Suprapubic skin (tissue), 4 donors: ENCODE measurements around the gene TMEM214. TPM values are rescaled to one million over a fixed set of nuclear protein-coding genes. Genes with fewer than 3 reads are reported as not detected.

Experiments
- DNase-seq, 2 donors: peaks; one replicate each; pipeline ENCODE4 v3.0.0-alpha.2; 2019; ENCODE audit warnings: low spot score in 2 of 2
- H3K27ac ChIP-seq: fragments of 200-600 bp; sonication (generic); one replicate; pipeline ENCODE4 v1.5.1; 2019
- H3K27me3 ChIP-seq: fragments of 200-600 bp; sonication (generic); one replicate; pipeline ENCODE4 v1.5.1; 2019
- H3K36me3 ChIP-seq: fragments of 200-600 bp; sonication (generic); one replicate; pipeline ENCODE4 v1.5.1; 2019
- H3K4me1 ChIP-seq: fragments of 200-600 bp; sonication (generic); one replicate; pipeline ENCODE4 v1.5.1; 2019
- H3K4me3 ChIP-seq: fragments of 200-600 bp; sonication (generic); one replicate; pipeline ENCODE4 v1.5.1; 2019; ENCODE audit warnings: mild to moderate bottlenecking
- H3K9me3 ChIP-seq: fragments of 200-600 bp; sonication (generic); one replicate; pipeline ENCODE4 v1.5.1; 2019
- CTCF ChIP-seq, 2 donors: fragments of 200-600 bp in 1 of 2; fragments of 450-650 bp in 1 of 2; sonication (generic) in 1 of 2; IDR thresholded peaks; one replicate each; pipeline ENCODE4 v1.5.1; 2016 to 2019; ENCODE audit warnings: antibody characterized with exemption in 2 of 2, mild to moderate bottlenecking in 1 of 2, moderate library complexity in 1 of 2
- EP300 ChIP-seq: sonication (generic); formaldehyde crosslinking; IDR thresholded peaks from one replicate; pipeline ENCODE4 v1.6.1; 2017; ENCODE audit warnings: antibody characterized with exemption
- POLR2A ChIP-seq, 2 donors: fragments of 450-650 bp; IDR thresholded peaks; one replicate each; pipeline ENCODE4 v1.6.1; 2017; ENCODE audit warnings: antibody characterized with exemption in 2 of 2, mild to moderate bottlenecking in 2 of 2, moderate library complexity in 2 of 2
- POLR2AphosphoS5 ChIP-seq, 3 donors: sonication (generic); formaldehyde crosslinking; IDR thresholded peaks; one replicate each; pipeline ENCODE4 v1.6.1; 2017; ENCODE audit warnings: antibody characterized with exemption in 3 of 3
- WGBS: methylation state at CpG from one replicate; pipeline ENCODE4 v1.1.5; 2018; 5-methylcytosine and 5-hydroxymethylcytosine counted together
- total RNA-seq, 4 donors: library from RNA; depleted of rRNA; stranded (reverse); fragments of >200 nt; gene quantifications; one replicate each; pipeline ENCODE4 v1.1.0, GENCODE V29; 2016

TMEM214 gene
- total RNA-seq, 4 donors from 2014 or later, result 39.2 to 56.3 (median 44.7) TPM

- Histone ChIP-seq H3K27ac (no peak overlapping the region), H3K9me3 (no peaks in the 10 kb centered on the region), H3K36me3 (no peaks in the 10 kb centered on the region), H3K4me3 (no peak overlapping the region), H3K4me1 (peaks cover 7% of the 10 kb centered on the region), H3K27me3 (no peaks in the 10 kb centered on the region)
- DNase-seq, result no peak
- 84% methylated on average over 3 of the region's 3 CpGs for WGBS
- no peak for TF ChIP-seq POLR2A (IDR thresholded peaks at IDR 0.05)
- TF ChIP-seq CTCF (IDR thresholded peaks at IDR 0.05), result no peak
- no peak for TF ChIP-seq EP300
- TF ChIP-seq POLR2AphosphoS5 (IDR thresholded peaks at IDR 0.05), result no peak
These were observed 22.6 kb upstream of the TMEM214 start for GRCh38 chr2:27010139-27010538.

- 98% methylated on average over 4 of the region's 4 CpGs for whole genome bisulfite sequencing
- Histone ChIP-seq H3K9me3 (no peaks in the 10 kb centered on the region), H3K27ac (no peak overlapping the region), H3K27me3 (no peaks in the 10 kb centered on the region), H3K36me3 (no peaks in the 10 kb centered on the region), H3K4me1 (peaks cover 12% of the 10 kb centered on the region), H3K4me3 (no peak overlapping the region)
- TF ChIP-seq EP300, result no peak
- no peak for TF ChIP-seq CTCF (IDR thresholded peaks at IDR 0.05)
- DNase-seq, result no peak
These were observed 19.0 kb upstream of the TMEM214 start for GRCh38 chr2:27013738-27014137.

- Histone ChIP-seq H3K4me1 (peaks cover 9% of the 10 kb centered on the region), H3K36me3 (no peaks in the 10 kb centered on the region), H3K9me3 (no peaks in the 10 kb centered on the region), H3K27ac (no peak overlapping the region), H3K4me3 (no peak overlapping the region), H3K27me3 (no peaks in the 10 kb centered on the region)
- WGBS, result 86% methylated on average over 8 of the region's 8 CpGs
- no peak for DNase-seq
- TF ChIP-seq POLR2A (IDR thresholded peaks at IDR 0.05) (no peak), EP300 (no peak), POLR2AphosphoS5 (IDR thresholded peaks at IDR 0.05) (no peak), CTCF (IDR thresholded peaks at IDR 0.05) (no peak)
These were observed 17.9 kb upstream of the TMEM214 start for GRCh38 chr2:27014771-27015433.

- no peak overlapping the region for H3K27ac ChIP-seq
These were observed 15.9 kb upstream of the TMEM214 start for GRCh38 chr2:27016801-27017325.

More at GRCh38 chr2:27016801-27017325, 15.9 kb upstream of the TMEM214 start:
- WGBS, result 40% methylated on average over 2 of the region's 3 CpGs
- TF ChIP-seq POLR2AphosphoS5 (IDR thresholded peaks at IDR 0.05) (no peak), CTCF (IDR thresholded peaks at IDR 0.05) (peak; percentile 45 to 52), POLR2A (IDR thresholded peaks at IDR 0.05) (no peak), EP300 (no peak)
- H3K4me3 ChIP-seq, result no peak overlapping the region
- no peaks in the 10 kb centered on the region for H3K27me3 ChIP-seq
- DNase-seq, result no peak
- peaks cover 18% of the 10 kb centered on the region for H3K4me1 ChIP-seq
- no peaks in the 10 kb centered on the region for H3K36me3 ChIP-seq
- H3K9me3 ChIP-seq, result no peaks in the 10 kb centered on the region
